Measurements from ENCODE around the gene TMED5. TPM values are rescaled to one million over a fixed set of nuclear protein-coding genes. Genes with fewer than 3 reads are reported as not detected.
"Not testable (repeated sequence)": the region's sequence is repeated elsewhere in the genome, so short reads cannot be mapped to it uniquely, and the experiment has no call there.

Gene TMED5
- total RNA-seq, 1 experiment from 2014 or later: 123 TPM

- Histone ChIP-seq H3K4me3 (no peak overlapping the region), H3K36me3 (peaks cover 21% of the 10 kb centered on the region), H3K27me3 (no peaks in the 10 kb centered on the region), H3K4me1 (no peaks in the 10 kb centered on the region), H3K27ac (no peak overlapping the region), H3K9me3 (replicated peaks) (no peaks in the 10 kb centered on the region)
- no peak for DNase-seq
Observed at GRCh38 chr1:93190432-93190831, 10.2 kb upstream of the TMED5 start.

- Histone ChIP-seq H3K27ac (no peak overlapping the region), H3K9me3 (replicated peaks) (no peaks in the 10 kb centered on the region), H3K4me1 (no peaks in the 10 kb centered on the region), H3K36me3 (no peaks in the 10 kb centered on the region), H3K27me3 (no peaks in the 10 kb centered on the region), H3K4me3 (no peak overlapping the region)
- DNase-seq: no peak
Observed at GRCh38 chr1:93186667-93187066, 6.5 kb upstream of the TMED5 start.

- Histone ChIP-seq H3K27me3 (no peaks in the 10 kb centered on the region), H3K9me3 (replicated peaks) (no peaks in the 10 kb centered on the region), H3K27ac (peak within 1 kb of the TSS; percentile 82), H3K4me1 (no peaks in the 10 kb centered on the region), H3K4me3 (peak within 1 kb of the TSS; percentile 74), H3K36me3 (peaks cover 5% of the 10 kb centered on the region)
- DNase-seq: no peak
Observed at GRCh38 chr1:93180723-93181613, 755 bp upstream of the TMED5 start, which contains the start of gene CCDC18. TSS of gene CCDC18 (plus strand) at chr1:93180724. CDS start at chr1:93183362, 2,638 bp downstream.

GRCh38 chr1:93178418-93178817 is 1.8 kb downstream of the TMED5 start:
- H3K4me1 ChIP-seq: peaks cover 3% of the 10 kb centered on the region; the same call in 1 of the 2 replicates
- H3K27me3 ChIP-seq: no peaks in the 10 kb centered on the region
- 0 out of 2 replicates have a peak, but pooled peaks cover 2% of the 10 kb centered on the region for H3K9me3 ChIP-seq (replicated peaks)
- peak; percentile 24 to 41 for DNase-seq
- H3K36me3 ChIP-seq: peaks cover 10% of the 10 kb centered on the region
- peak overlapping the region; percentile 82 for H3K27ac ChIP-seq
- peak overlapping the region; percentile 74 for H3K4me3 ChIP-seq

- Histone ChIP-seq H3K9me3 (replicated peaks) (0 out of 2 replicates have a peak, but pooled peaks cover 2% of the 10 kb centered on the region), H3K4me3 (peak overlapping the region; percentile 74), H3K27ac (peak overlapping the region; percentile 82), H3K4me1 (peaks cover 8% of the 10 kb centered on the region; the same call in 1 of the 2 replicates), H3K36me3 (peaks cover 10% of the 10 kb centered on the region), H3K27me3 (no peaks in the 10 kb centered on the region)
- peak in 1 of 2 experiments; percentile 38 for DNase-seq
Observed at GRCh38 chr1:93177991-93178390, 2.2 kb downstream of the TMED5 start.

- Histone ChIP-seq H3K4me1 (peaks cover 28% of the 10 kb centered on the region), H3K36me3 (peaks cover 13% of the 10 kb centered on the region)
- H3K27ac ChIP-seq; DNase-seq; H3K4me3 ChIP-seq; H3K9me3 ChIP-seq (replicated peaks); H3K27me3 ChIP-seq: not testable (repeated sequence)
Observed at GRCh38 chr1:93174638-93175037, 5.6 kb downstream of the TMED5 start.

GRCh38 chr1:93172778-93173177 is 7.4 kb downstream of the TMED5 start:
- peaks cover 28% of the 10 kb centered on the region for H3K4me1 ChIP-seq
- H3K9me3 ChIP-seq (replicated peaks): 0 out of 2 replicates have a peak, but pooled peaks cover 2% of the 10 kb centered on the region
- H3K4me3 ChIP-seq: no peak overlapping the region
- peak; percentile 47 to 55 for DNase-seq
- H3K36me3 ChIP-seq: peaks cover 13% of the 10 kb centered on the region
- no peaks in the 10 kb centered on the region for H3K27me3 ChIP-seq
- H3K27ac ChIP-seq: peak overlapping the region; percentile 87

GRCh38 chr1:93171549-93172034 is 8.6 kb downstream of the TMED5 start:
- peaks cover 28% of the 10 kb centered on the region for H3K4me1 ChIP-seq
- peak in 1 of 2 experiments; percentile 65 for DNase-seq
- H3K36me3 ChIP-seq: peaks cover 15% of the 10 kb centered on the region
- H3K4me3 ChIP-seq: peak overlapping the region; percentile 4; the same call in 1 of the 2 replicates
- H3K27ac ChIP-seq: peak overlapping the region; percentile 87
- no peaks in the 10 kb centered on the region for H3K27me3 ChIP-seq
- peaks cover 11% of the 10 kb centered on the region; the same call in 1 of the 2 replicates for H3K9me3 ChIP-seq (replicated peaks)

- DNase-seq: not testable (repeated sequence)
Observed at GRCh38 chr1:93170141-93170678, 10.0 kb downstream of the TMED5 start.

GRCh38 chr1:93167006-93167405 is 13.2 kb downstream of the TMED5 start:
- H3K36me3 ChIP-seq: peaks cover 14% of the 10 kb centered on the region; the same call in 1 of the 2 replicates
- no peak for DNase-seq
- no peak overlapping the region for H3K27ac ChIP-seq
- no peak overlapping the region for H3K4me3 ChIP-seq
- no peaks in the 10 kb centered on the region for H3K27me3 ChIP-seq
- peaks cover 15% of the 10 kb centered on the region for H3K9me3 ChIP-seq (replicated peaks)
- H3K4me1 ChIP-seq: peaks cover 10% of the 10 kb centered on the region

More at GRCh38 chr1:93170141-93170678, 10.0 kb downstream of the TMED5 start:
- H3K4me1 ChIP-seq: peaks cover 28% of the 10 kb centered on the region
- not testable (repeated sequence) for H3K4me3 ChIP-seq, H3K27ac ChIP-seq, H3K27me3 ChIP-seq
- peaks cover 17% of the 10 kb centered on the region for H3K9me3 ChIP-seq (replicated peaks)
- peaks cover 18% of the 10 kb centered on the region for H3K36me3 ChIP-seq

- H3K27me3 ChIP-seq, DNase-seq, H3K4me1 ChIP-seq, H3K27ac ChIP-seq, H3K4me3 ChIP-seq: not testable (repeated sequence)
- H3K36me3 ChIP-seq: peaks cover 17% of the 10 kb centered on the region
- peaks cover 15% of the 10 kb centered on the region for H3K9me3 ChIP-seq (replicated peaks)
Observed at GRCh38 chr1:93165895-93166294, 14.3 kb downstream of the TMED5 start.

- H3K27ac ChIP-seq: no peak overlapping the region
- peaks cover 22% of the 10 kb centered on the region for H3K36me3 ChIP-seq
- no peak for DNase-seq
- peaks cover 15% of the 10 kb centered on the region for H3K9me3 ChIP-seq (replicated peaks)
- no peak overlapping the region for H3K4me3 ChIP-seq
- H3K4me1 ChIP-seq: no peaks in the 10 kb centered on the region
- no peaks in the 10 kb centered on the region for H3K27me3 ChIP-seq
Observed at GRCh38 chr1:93164816-93165215, 15.4 kb downstream of the TMED5 start.

GRCh38 chr1:93163314-93163713 is 16.9 kb downstream of the TMED5 start:
- H3K4me3 ChIP-seq, DNase-seq, H3K27ac ChIP-seq, H3K4me1 ChIP-seq, H3K27me3 ChIP-seq: not testable (repeated sequence)
- Histone ChIP-seq H3K36me3 (peaks cover 37% of the 10 kb centered on the region), H3K9me3 (replicated peaks) (peaks cover 15% of the 10 kb centered on the region)

- Histone ChIP-seq H3K9me3 (replicated peaks) (no peaks in the 10 kb centered on the region), H3K4me3 (no peak overlapping the region), H3K36me3 (peaks cover 56% of the 10 kb centered on the region), H3K27me3 (no peaks in the 10 kb centered on the region), H3K4me1 (no peaks in the 10 kb centered on the region), H3K27ac (no peak overlapping the region)
- no peak for DNase-seq
Observed at GRCh38 chr1:93159337-93159736, 20.9 kb downstream of the TMED5 start.

GRCh38 chr1:93155335-93155734 is 24.9 kb downstream of the TMED5 start:
- Histone ChIP-seq H3K27ac (no peak overlapping the region), H3K4me1 (no peaks in the 10 kb centered on the region)

More at GRCh38 chr1:93155335-93155734, 24.9 kb downstream of the TMED5 start:
- H3K9me3 ChIP-seq (replicated peaks): no peaks in the 10 kb centered on the region
- no peak overlapping the region for H3K4me3 ChIP-seq
- no peak for DNase-seq
- peaks cover 71% of the 10 kb centered on the region for H3K36me3 ChIP-seq
- H3K27me3 ChIP-seq: no peaks in the 10 kb centered on the region
